Peyer's patch (tissue), 4 donors: ENCODE measurements around the gene DEGS1.

Experiments used
- POLR2A ChIP-seq, 2 donors: fragments of 450-650 bp; IDR thresholded peaks; one replicate each; pipeline ENCODE4 v1.5.1; 2017; ENCODE audit warnings: antibody characterized with exemption in 2 of 2, mild to moderate bottlenecking in 2 of 2, moderate library complexity in 2 of 2
- TF ChIP-seq, protein P1 (sequence below), 6 experiments: fragments of 450-650 bp in 4 of 6; fragments of 200-600 bp in 2 of 6; sonication (generic) in 1 of 6; IDR thresholded peaks; one replicate each; pipeline ENCODE4 v1.5.1; 2017 to 2019; ENCODE audit warnings: antibody characterized with exemption in 6 of 6, mild to moderate bottlenecking in 3 of 6, moderate library complexity in 1 of 6

DNA sequence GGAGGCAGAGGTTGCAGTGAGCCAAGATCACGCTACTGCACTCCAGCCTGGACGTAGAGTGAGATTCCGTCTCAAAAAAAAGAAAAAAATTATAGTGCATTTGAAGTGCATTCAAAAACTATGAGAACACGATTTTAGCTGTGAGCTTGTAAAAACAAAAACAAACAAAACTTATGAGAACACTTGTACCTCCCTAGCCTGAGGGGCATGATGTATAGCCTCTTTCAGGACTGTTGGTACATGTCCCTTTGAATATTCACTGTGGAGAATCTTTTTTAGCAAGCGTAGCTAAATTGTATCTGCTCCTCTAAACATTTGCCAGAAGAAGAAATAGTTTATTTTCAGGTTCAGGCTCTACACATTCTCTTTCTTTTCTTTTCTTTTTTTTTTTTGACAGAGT is 9.5 kb upstream of the DEGS1 start:
- no peak for TF ChIP-seq POLR2A (IDR thresholded peaks at IDR 0.05)
- TF ChIP-seq, protein P1, sequence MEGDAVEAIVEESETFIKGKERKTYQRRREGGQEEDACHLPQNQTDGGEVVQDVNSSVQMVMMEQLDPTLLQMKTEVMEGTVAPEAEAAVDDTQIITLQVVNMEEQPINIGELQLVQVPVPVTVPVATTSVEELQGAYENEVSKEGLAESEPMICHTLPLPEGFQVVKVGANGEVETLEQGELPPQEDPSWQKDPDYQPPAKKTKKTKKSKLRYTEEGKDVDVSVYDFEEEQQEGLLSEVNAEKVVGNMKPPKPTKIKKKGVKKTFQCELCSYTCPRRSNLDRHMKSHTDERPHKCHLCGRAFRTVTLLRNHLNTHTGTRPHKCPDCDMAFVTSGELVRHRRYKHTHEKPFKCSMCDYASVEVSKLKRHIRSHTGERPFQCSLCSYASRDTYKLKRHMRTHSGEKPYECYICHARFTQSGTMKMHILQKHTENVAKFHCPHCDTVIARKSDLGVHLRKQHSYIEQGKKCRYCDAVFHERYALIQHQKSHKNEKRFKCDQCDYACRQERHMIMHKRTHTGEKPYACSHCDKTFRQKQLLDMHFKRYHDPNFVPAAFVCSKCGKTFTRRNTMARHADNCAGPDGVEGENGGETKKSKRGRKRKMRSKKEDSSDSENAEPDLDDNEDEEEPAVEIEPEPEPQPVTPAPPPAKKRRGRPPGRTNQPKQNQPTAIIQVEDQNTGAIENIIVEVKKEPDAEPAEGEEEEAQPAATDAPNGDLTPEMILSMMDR (IDR thresholded peaks at IDR 0.05), result no peak
